ENCODE results near the gene SORBS1. TPM values are rescaled to one million over a fixed set of nuclear protein-coding genes. Genes with fewer than 3 reads are reported as not detected.

SORBS1 gene
- total RNA-seq, 4 donors from 2014 or later, result 35.1 to 53.1 (median 43.3) TPM

DNA sequence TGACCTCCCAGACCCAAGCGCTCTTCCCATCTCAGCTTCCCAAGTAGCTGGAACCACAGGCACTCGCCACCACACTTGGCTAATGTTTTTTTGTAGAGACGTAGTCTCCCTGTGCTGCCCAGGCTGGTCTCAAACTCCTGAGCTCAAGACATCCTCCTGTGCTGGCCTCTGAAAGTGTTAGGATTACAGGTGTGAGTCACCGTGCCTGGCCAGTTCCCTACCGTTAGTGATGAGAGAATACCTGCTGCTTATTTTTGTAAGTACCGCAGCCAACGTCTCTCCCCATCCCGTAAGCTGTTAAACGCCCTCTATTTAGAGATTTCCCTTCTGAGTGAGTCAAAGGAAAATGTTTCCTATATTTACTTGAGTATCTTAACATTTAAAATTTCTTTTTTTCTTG is 231.9 kb downstream of the SORBS1 start:
- DNase-seq (ENCODE audit: low spot score in 2 of 2), result no peak
- intact Hi-C loops (cut with DNase I; ENCODE audit: low total_unique reads), result no loop called here
- TF ChIP-seq POLR2A (IDR thresholded peaks at IDR 0.05), result no peak
- TF ChIP-seq, protein P1, sequence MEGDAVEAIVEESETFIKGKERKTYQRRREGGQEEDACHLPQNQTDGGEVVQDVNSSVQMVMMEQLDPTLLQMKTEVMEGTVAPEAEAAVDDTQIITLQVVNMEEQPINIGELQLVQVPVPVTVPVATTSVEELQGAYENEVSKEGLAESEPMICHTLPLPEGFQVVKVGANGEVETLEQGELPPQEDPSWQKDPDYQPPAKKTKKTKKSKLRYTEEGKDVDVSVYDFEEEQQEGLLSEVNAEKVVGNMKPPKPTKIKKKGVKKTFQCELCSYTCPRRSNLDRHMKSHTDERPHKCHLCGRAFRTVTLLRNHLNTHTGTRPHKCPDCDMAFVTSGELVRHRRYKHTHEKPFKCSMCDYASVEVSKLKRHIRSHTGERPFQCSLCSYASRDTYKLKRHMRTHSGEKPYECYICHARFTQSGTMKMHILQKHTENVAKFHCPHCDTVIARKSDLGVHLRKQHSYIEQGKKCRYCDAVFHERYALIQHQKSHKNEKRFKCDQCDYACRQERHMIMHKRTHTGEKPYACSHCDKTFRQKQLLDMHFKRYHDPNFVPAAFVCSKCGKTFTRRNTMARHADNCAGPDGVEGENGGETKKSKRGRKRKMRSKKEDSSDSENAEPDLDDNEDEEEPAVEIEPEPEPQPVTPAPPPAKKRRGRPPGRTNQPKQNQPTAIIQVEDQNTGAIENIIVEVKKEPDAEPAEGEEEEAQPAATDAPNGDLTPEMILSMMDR (IDR thresholded peaks at IDR 0.05), result no peak
- no peak overlapping the region for H3K4me3 ChIP-seq (ENCODE audit: low read depth, poor library complexity, severe bottlenecking)
- 92 to 97% methylated on average over 9 of the region's 9 CpGs for WGBS, 2 donors

DNA sequence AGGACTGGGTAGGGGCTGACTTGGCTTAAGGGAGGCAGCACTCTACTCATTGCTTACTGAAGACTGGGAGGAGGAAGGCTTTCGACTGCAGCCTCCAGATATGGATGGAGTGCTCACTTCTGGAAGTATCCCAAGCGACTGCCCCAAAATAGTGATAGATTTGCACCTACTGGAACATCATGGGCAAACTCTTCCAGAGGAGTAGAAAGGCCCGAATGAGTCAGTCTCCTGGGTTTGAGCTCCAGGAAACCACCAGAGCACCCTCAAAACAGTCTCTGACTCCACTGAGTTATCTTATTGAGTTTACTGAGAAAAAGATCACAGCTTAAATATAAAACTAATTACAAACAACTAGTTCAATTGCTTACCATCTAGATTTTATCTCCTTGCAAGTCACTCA is 233.2 kb downstream of the SORBS1 start:
- H3K4me3 ChIP-seq (ENCODE audit: low read depth, poor library complexity, severe bottlenecking), result no peak overlapping the region
- 71 to 88% methylated on average over 3 of the region's 3 CpGs for WGBS, 2 donors
- TF ChIP-seq POLR2A (IDR thresholded peaks at IDR 0.05), result no peak
- TF ChIP-seq, protein P1 (IDR thresholded peaks at IDR 0.05), result no peak
- no peak for DNase-seq (ENCODE audit: low spot score in 2 of 2)
- intact Hi-C loops (cut with DNase I; ENCODE audit: low total_unique reads), result no loop called here

DNA sequence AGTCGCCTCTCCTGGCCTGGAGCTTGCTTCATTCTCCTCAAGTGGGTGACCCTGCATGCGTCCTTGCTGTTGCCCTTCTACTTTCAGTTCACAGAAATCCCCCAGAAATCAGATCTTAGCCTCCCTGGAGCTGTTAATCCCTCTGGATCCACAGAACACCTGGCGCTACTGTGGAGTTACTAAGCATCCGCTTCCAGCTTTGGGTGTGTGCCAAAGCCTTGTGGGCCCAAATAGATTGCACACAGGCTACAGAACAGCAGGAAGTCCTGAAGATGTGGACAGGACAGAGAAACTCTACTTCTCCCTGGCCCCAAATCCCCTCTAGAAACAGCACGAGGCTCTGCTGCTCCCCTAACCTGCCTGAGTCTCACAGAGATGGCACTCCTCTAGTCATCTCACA is 233.8 kb downstream of the SORBS1 start:
- intact Hi-C loops (cut with DNase I; ENCODE audit: low total_unique reads), result no loop called here
- no peak overlapping the region for H3K4me3 ChIP-seq (ENCODE audit: low read depth, poor library complexity, severe bottlenecking)
- 63 to 69% methylated on average over 5 of the region's 5 CpGs for WGBS, 2 donors
- TF ChIP-seq, protein P1 (IDR thresholded peaks at IDR 0.05), result no peak
- no peak for TF ChIP-seq POLR2A (IDR thresholded peaks at IDR 0.05)
- DNase-seq (ENCODE audit: low spot score in 2 of 2), result no peak

GRCh38 chr10:95326396-95326795 is 234.8 kb downstream of the SORBS1 start:
- WGBS, 2 donors, result 95 to 97% methylated on average over 2 of the region's 2 CpGs
- TF ChIP-seq, protein P1 (IDR thresholded peaks at IDR 0.05), result no peak
- no peak for TF ChIP-seq POLR2A (IDR thresholded peaks at IDR 0.05)
- intact Hi-C loops (cut with DNase I; ENCODE audit: low total_unique reads), result no loop called here
- no peak overlapping the region for H3K4me3 ChIP-seq (ENCODE audit: low read depth, poor library complexity, severe bottlenecking)
- no peak for DNase-seq (ENCODE audit: low spot score in 2 of 2)

DNA sequence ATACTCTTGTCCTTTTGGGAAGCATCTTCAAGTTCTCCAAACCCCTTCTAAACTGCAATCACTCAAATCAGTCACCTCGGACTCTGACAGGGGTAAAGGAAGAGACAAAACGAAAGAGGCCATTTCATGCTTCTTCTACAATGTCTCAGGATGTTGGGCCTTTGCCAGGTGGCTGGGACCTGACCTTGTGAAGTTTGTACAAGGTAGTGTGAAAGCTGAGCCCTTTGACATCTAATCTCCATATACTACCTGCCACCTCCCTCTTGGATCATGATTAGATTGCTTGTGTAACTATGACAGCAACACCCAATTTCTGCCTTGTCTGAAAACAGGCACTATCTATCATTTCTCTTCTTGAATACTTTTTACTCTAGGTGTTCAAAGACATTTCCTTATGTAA is 235.3 kb downstream of the SORBS1 start:
- no peak overlapping the region for H3K4me3 ChIP-seq (ENCODE audit: low read depth, poor library complexity, severe bottlenecking)
- DNase-seq (ENCODE audit: low spot score in 2 of 2), result no peak
- TF ChIP-seq, protein P1 (IDR thresholded peaks at IDR 0.05), result no peak
- TF ChIP-seq POLR2A (IDR thresholded peaks at IDR 0.05), result no peak
- intact Hi-C loops (cut with DNase I; ENCODE audit: low total_unique reads), result no loop called here
- 88 to 97% methylated on average over 2 of the region's 2 CpGs for WGBS, 2 donors
